T-helper 17 cell (primary cell): ENCODE data around the gene ATP2C2. TPM values are rescaled to one million over a fixed set of nuclear protein-coding genes. Genes with fewer than 3 reads are reported as not detected.

Experiments
- ATAC-seq: fragments of 150-1000 bp; cut with Tn5 transposase; 2 replicates; pipeline ENCODE4 v1.10.0; 2021; ENCODE audit warnings: mild to moderate bottlenecking, moderate library complexity
- DNase-seq, 3 donors: peaks; one replicate each; pipeline versions ENCODE4 v3.0.0 to v3.0.0-alpha.2; 2020 to 2021
- H3K9me3 ChIP-seq: one replicate; pipeline ENCODE4 v1.7.0; 2013; ENCODE audit warnings: low read length, mild to moderate bottlenecking; ENCODE audit not compliant: control insufficient read depth, poor library complexity, severe bottlenecking
- H3K27ac Mint-ChIP-seq: one replicate; pipeline ENCODE4 v1.8.0; 2022; ENCODE audit warnings: mild to moderate bottlenecking, moderate library complexity, mixed read lengths
- H3K27me3 Mint-ChIP-seq: one replicate; pipeline ENCODE4 v1.8.0; 2022; ENCODE audit warnings: mixed read lengths
- H3K36me3 Mint-ChIP-seq: one replicate; pipeline ENCODE4 v1.8.0; 2022; ENCODE audit warnings: low read depth, mixed read lengths
- H3K4me1 Mint-ChIP-seq: one replicate; pipeline ENCODE4 v1.8.0; 2022; ENCODE audit warnings: mild to moderate bottlenecking, mixed read lengths
- H3K4me3 Mint-ChIP-seq: one replicate; pipeline ENCODE4 v1.8.0; 2022; ENCODE audit warnings: mild to moderate bottlenecking, moderate library complexity, mixed read lengths
- total RNA-seq, 4 donors: library from RNA in 2 of 4; stranded (reverse) in 2 of 4; gene quantifications; one replicate each; pipeline ENCODE4 v1.2.3 and lab custom pipeline; 2022 to 2026

ATP2C2 gene
- total RNA-seq, 2 donors from 2014 or later: not detected

DNA sequence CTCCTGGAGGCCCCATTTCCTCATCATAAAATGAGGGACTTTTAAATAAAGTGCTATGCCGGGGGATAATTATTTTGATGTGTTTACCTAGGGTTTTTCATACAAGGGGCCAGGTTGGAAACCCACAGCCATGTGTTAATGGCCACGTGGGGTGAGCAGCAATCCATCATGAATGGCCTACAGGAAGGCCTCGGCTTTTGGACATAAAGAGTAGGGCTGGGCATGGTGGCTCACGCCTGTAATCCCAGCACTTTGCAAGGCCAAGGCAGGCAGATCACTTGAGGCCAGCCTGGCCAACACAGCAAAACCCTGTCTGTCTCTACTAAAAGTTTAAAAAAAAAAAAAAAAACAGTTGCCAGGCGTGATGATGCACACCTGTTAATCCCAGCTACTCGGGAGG, 95.8 kb downstream of the ATP2C2 start:
- H3K27ac Mint-ChIP-seq: no peak overlapping the region
- H3K4me3 Mint-ChIP-seq: no peak overlapping the region
- DNase-seq (no peak), ATAC-seq (no peak)
- H3K36me3 Mint-ChIP-seq: peaks cover 8% of the 10 kb centered on the region
- H3K9me3 ChIP-seq: no peaks in the 10 kb centered on the region
- H3K27me3 Mint-ChIP-seq: no peaks in the 10 kb centered on the region
- H3K4me1 Mint-ChIP-seq: peaks cover 7% of the 10 kb centered on the region

DNA sequence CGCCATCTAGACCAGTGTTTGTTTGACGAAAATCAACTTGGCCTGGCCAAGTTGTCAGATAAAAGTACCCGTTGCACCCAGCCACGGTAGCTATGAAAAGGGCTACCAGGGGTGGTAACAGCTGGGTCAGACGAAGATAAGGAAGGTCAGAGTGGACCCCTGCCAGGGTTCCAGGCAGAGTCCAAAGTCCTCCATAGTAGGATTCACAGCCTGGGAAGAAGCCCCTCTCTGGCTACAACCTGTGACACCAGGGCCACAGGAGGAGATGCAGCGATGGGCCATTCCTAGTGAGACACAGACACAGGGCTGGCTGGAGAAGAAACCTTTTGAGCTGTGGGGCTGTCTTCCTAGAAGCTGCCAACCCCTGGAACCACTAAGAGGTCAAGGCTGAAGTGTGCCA, 96.8 kb downstream of the ATP2C2 start:
- no peaks in the 10 kb centered on the region for H3K27me3 Mint-ChIP-seq
- peaks cover 7% of the 10 kb centered on the region for H3K4me1 Mint-ChIP-seq
- H3K9me3 ChIP-seq: no peaks in the 10 kb centered on the region
- peaks cover 8% of the 10 kb centered on the region for H3K36me3 Mint-ChIP-seq
- no peak for DNase-seq
- no peak overlapping the region for H3K27ac Mint-ChIP-seq
- no peak for ATAC-seq
- H3K4me3 Mint-ChIP-seq: no peak overlapping the region

DNA sequence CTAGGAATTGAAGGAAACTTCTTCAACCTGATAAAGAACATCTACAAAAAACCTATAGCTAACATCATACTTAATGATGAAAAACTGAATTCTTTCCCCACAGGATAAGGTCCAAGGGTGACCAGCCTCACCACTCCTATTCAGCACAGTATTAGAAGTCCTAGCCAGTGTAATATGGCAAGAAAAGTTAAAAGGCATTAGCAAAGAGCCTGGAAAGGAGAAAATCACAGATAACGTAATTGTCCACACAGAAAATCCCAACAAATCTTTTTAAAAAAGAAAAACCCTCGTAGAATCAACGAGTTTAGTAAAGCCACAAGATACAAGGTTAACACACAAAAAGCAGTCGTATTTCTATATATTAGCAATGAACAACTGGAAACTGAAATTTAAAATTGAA, 98.4 kb downstream of the ATP2C2 start:
- Mint-ChIP-seq H3K4me3 (no peak overlapping the region), H3K36me3 (peaks cover 8% of the 10 kb centered on the region), H3K4me1 (peaks cover 3% of the 10 kb centered on the region), H3K27ac (no peak overlapping the region), H3K27me3 (no peaks in the 10 kb centered on the region)
- H3K9me3 ChIP-seq: no peaks in the 10 kb centered on the region
- DNase-seq (no peak), ATAC-seq (no peak)

DNA sequence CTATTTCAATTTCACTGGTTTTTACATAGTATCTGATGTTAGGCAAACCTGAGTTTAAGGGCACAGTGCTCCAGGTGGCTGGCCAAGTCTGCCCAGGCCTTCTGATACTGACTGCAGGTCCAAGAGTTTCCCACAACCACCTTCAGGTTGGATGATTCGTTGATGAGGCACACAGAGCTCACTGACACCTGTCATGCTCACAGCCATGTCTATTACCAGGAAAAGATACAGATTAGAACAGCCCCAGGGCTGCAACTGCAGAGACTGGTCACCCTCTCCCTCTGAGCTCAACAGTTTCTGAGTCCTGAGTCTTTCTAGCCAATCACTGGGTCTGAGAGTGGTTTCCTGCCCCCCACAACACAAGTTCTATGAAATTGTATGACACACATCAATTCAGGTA, 98.9 kb downstream of the ATP2C2 start:
- DNase-seq (no peak), ATAC-seq (no peak)
- Mint-ChIP-seq H3K27ac (no peak overlapping the region), H3K4me3 (no peak overlapping the region), H3K36me3 (peaks cover 8% of the 10 kb centered on the region), H3K27me3 (no peaks in the 10 kb centered on the region), H3K4me1 (peaks cover 3% of the 10 kb centered on the region)
- H3K9me3 ChIP-seq: no peaks in the 10 kb centered on the region

DNA sequence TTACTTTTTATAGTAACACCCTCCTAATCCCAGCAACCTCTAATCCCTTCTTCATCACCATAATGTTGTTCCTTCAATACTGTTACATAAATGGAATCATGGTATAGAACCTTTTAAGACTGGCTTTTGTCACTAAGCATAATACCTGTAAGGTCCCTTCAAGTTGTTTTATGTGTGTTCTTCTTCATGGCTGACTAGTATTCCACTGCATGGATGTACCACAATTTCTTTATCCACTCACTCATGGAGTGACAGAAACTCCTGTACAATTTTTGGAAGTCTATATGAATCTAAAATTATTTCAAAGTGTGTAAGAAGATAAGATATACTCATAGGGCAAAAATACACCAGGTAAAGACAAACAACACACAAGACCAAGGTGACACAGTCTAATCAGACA, 99.4 kb downstream of the ATP2C2 start:
- peaks cover 3% of the 10 kb centered on the region for H3K4me1 Mint-ChIP-seq
- no peak overlapping the region for H3K4me3 Mint-ChIP-seq
- no peaks in the 10 kb centered on the region for H3K9me3 ChIP-seq
- no peak overlapping the region for H3K27ac Mint-ChIP-seq
- H3K27me3 Mint-ChIP-seq: no peaks in the 10 kb centered on the region
- H3K36me3 Mint-ChIP-seq: peaks cover 8% of the 10 kb centered on the region
- ATAC-seq (no peak), DNase-seq (no peak)

DNA sequence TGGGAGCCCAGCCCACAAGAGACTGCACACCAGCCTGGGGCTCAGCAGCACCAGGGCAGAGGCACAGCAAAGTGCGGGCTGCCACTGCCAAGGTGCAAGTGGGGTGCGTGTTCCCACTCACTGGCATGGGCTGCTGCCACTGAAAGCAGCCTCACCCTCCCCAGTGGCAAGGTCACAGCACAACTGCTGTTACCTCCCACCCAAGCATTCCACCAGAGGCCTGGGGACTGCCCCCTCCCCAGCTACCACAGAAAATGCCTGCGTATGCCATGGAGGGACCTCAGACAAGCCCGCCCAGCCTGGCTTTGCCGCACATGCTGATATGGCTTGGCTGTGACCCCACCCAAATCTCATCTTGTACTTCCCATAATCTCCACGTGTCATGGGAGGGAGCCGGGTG, 103.0 kb downstream of the ATP2C2 start:
- ATAC-seq (no peak), DNase-seq (no peak)
- peaks cover 4% of the 10 kb centered on the region for H3K36me3 Mint-ChIP-seq
- H3K4me1 Mint-ChIP-seq: peaks cover 6% of the 10 kb centered on the region
- no peaks in the 10 kb centered on the region for H3K27me3 Mint-ChIP-seq
- no peak overlapping the region for H3K4me3 Mint-ChIP-seq
- H3K9me3 ChIP-seq: no peaks in the 10 kb centered on the region
- H3K27ac Mint-ChIP-seq: no peak overlapping the region

DNA sequence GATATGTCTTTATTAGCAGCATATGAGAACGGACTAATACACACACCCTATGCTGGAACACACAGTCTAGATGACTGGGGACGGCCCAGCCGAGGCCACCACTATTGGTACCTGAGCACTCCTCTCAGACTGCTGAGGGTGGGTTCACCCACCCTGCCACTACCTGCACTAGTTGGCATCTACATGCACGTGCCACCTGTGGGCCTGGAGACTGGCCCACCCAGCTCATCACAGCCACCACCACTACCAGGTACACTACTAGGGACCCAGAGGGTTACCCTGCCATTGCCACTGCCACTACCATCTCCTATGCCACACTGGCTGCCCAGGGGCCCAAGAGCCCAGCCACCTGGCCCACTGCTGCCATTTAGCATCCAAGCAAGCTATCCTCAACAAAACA, 103.6 kb downstream of the ATP2C2 start:
- H3K27me3 Mint-ChIP-seq: no peaks in the 10 kb centered on the region
- ATAC-seq (no peak), DNase-seq (no peak)
- no peak overlapping the region for H3K27ac Mint-ChIP-seq
- H3K36me3 Mint-ChIP-seq: peaks cover 5% of the 10 kb centered on the region
- H3K4me3 Mint-ChIP-seq: no peak overlapping the region
- no peaks in the 10 kb centered on the region for H3K9me3 ChIP-seq
- peaks cover 8% of the 10 kb centered on the region for H3K4me1 Mint-ChIP-seq

DNA sequence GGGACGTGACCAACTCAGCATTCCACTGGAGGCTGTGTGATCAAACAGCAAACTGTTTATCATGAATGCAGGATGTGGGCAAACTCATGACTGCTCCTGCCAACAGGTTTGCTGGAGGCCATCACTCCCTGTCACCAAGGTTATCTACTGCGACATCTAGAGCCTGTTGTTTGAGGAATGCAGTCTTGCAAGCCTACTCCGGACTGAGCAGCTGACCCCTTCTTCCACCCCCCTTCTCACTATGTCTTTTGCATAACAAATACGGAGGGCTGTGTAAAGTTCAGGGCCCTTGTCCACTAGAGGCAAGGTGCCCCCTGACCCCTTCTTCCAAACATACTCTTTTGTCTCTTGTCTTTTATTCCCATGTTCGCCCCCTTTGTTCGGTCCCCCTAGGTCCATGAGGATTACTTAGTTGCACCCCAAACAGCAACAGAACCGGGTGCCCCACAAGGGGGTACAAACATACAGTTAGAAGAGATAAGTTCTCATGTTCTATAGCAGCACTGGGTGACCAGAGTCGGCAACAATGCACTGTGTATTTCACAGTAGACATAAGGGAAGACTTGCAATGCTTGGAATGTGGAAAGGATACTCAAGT, 107.4 kb downstream of the ATP2C2 start:
- DNase-seq: no peak
- H3K36me3 Mint-ChIP-seq: peaks cover 2% of the 10 kb centered on the region

DNA sequence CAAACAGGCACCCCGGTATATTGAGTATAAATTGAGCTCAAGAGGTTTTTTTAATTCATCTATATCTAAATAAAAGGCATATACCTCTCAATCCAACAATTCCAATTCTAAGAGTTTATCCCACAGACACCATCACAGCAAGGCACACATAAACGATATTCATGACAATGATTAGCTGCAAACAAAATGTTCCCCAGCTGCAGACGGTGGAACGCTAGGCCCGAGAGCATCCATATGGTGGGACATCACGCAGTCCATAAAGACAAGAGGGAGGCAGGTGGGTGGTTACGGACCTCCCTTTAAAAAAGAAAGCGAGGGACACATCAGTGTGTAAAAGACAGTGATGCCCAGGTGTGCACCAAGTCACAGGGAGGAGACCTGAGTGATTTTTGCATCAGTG, 108.1 kb downstream of the ATP2C2 start:
- ATAC-seq (no peak), DNase-seq (no peak)

More for the DNA sequence above, 107.4 kb downstream of the ATP2C2 start:
- no peaks in the 10 kb centered on the region for H3K27me3 Mint-ChIP-seq
- H3K4me3 Mint-ChIP-seq: no peak overlapping the region
- no peak overlapping the region for H3K27ac Mint-ChIP-seq
- H3K9me3 ChIP-seq: no peaks in the 10 kb centered on the region
- peaks cover 8% of the 10 kb centered on the region for H3K4me1 Mint-ChIP-seq
- no peak for ATAC-seq

DNA sequence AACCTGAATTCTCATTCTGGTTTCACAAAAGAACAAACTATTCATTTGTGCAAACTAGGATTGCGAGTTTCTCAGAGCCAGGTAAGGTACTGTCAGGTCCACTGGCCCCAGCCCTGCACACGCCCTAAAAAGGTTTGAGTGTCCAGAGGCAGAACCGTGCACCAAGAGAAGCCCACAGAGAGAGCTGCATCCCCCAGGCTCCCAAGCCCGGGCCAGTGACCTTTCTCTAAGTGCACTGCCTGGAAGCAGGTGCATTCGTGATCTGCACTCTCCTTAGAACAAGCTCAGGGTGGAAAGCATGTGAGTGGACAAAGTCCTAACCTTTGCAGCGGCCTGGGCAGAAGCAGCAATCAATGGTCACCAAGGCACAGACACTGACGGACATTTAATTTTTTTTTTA, 109.3 kb downstream of the ATP2C2 start:
- Mint-ChIP-seq H3K27ac (no peak overlapping the region), H3K27me3 (no peaks in the 10 kb centered on the region), H3K36me3 (peaks cover 2% of the 10 kb centered on the region)

More for the DNA sequence above, 108.1 kb downstream of the ATP2C2 start:
- Mint-ChIP-seq H3K27ac (no peak overlapping the region), H3K36me3 (peaks cover 2% of the 10 kb centered on the region), H3K27me3 (no peaks in the 10 kb centered on the region), H3K4me1 (peaks cover 8% of the 10 kb centered on the region), H3K4me3 (no peak overlapping the region)
- H3K9me3 ChIP-seq: no peaks in the 10 kb centered on the region

DNA sequence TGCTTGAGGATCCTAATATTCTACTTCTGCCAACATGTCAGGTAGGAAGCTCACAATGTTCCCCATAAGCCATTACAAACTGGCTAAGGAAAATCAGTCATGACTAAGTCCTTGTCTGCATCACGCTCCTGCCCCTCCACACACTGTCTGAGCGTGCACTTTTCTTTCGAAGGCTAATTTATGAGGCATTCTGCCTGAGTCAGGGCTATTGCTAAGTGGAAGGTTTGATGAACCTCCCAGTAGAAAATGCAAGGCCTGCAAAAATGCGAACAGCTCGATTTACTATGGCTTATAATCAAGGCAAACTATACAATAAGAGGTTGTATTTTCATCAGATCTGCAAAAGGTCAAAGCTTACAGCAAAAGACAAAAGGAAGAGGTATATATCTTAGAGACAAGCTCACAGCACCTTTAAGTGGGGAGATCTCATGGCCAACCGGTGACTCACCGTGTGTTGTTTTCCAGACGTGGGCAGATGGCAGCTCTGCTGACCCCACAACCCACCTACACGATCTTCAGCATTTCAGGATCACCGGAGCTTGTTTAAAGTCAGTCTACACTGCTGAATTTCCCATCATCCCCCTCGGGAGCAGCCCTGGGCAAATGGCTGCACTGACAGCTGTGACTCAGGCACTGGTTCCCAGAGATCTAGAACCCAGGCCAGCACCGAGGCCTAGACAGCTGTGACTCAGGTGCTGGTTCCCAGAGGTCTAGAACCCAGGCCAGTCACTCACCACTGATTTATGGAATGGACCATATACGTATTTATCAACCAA, 110.0 kb downstream of the ATP2C2 start:
- Mint-ChIP-seq H3K4me3 (no peak overlapping the region), H3K4me1 (peaks cover 8% of the 10 kb centered on the region), H3K27me3 (no peaks in the 10 kb centered on the region), H3K36me3 (peaks cover 2% of the 10 kb centered on the region), H3K27ac (no peak overlapping the region)
- ATAC-seq (no peak), DNase-seq (no peak)
- no peaks in the 10 kb centered on the region for H3K9me3 ChIP-seq

More for the DNA sequence above, 109.3 kb downstream of the ATP2C2 start:
- ATAC-seq (no peak), DNase-seq (no peak)
- Mint-ChIP-seq H3K4me3 (no peak overlapping the region), H3K4me1 (peaks cover 8% of the 10 kb centered on the region)
- no peaks in the 10 kb centered on the region for H3K9me3 ChIP-seq

DNA sequence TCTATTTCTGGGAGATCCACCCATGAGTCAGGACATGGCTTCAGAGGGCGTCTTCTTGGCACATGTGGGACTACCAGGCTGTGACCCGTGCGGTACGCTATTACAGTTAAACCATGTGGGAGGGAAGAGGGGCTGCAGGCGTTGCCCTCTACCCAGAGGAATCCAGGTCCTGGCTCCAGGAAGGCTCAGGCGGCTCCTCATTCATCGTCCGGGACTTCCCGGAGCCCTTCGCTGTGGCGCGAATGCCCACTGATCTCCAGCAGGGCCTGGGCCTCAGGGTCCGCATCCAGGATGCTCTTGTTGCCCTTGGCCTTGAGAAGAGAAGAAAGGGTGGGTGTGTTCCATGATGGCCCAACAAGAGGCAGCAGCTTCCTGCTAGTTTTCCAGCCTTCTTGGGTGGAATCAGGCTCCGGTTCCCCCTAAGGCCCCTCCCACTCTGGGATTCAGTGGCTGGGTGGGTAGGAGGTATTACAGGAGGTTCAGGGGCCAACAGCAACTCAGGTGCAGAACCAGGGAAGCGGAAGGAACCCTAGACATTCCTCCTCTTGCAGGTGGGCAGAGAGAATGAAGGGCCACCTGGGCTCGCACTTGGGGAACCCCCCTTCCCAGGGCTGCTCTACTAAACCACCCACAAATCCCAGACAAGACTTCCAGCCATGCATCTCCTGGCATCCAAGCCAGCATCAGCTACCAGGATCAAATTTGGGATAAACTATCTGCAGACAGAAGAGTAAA, 111.5 kb downstream of the ATP2C2 start:
- ATAC-seq: no peak

DNA sequence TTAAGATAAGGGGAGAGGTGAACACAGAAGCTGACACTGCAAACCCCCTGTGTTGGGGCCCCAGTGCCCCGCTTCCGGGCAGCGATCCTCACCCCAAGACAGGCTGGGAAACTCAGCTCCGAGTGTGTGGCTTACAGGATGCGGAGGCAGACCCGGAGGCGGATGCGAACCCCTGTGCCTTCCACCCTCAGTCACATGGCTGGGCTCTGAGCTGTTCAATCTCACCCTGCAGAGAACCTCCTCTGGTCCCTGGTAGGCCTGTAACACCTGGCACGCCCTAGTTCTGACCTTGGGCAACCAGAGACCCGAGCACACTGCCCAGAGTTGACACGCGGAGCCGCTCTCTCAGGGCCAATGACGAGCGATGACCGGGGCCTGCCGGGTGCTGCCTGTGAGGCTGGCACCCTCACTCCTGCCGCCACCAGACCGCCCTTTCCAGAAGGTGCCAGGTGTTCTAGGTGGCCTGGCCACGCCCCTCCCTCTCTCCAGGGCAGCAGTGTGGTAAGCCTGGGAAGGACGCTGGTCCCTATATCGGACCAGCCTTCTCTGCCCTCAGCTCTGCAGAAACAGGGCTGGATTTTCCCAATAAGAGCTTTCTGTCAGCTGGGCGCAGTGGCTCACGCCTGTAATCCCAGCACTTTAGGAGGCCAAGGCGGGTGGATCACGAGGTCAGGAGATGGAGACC, 112.9 kb downstream of the ATP2C2 start:
- DNase-seq (no peak), ATAC-seq (no peak)
- Mint-ChIP-seq H3K27ac (no peak overlapping the region), H3K4me1 (peaks cover 2% of the 10 kb centered on the region), H3K36me3 (peaks cover 2% of the 10 kb centered on the region), H3K4me3 (no peak overlapping the region), H3K27me3 (no peaks in the 10 kb centered on the region)
- no peaks in the 10 kb centered on the region for H3K9me3 ChIP-seq

More for the DNA sequence above, 111.5 kb downstream of the ATP2C2 start:
- H3K36me3 Mint-ChIP-seq: peaks cover 2% of the 10 kb centered on the region
- H3K27me3 Mint-ChIP-seq: no peaks in the 10 kb centered on the region
- H3K4me1 Mint-ChIP-seq: peaks cover 8% of the 10 kb centered on the region
- no peaks in the 10 kb centered on the region for H3K9me3 ChIP-seq
- DNase-seq: no peak
- no peak overlapping the region for H3K27ac Mint-ChIP-seq
- no peak overlapping the region for H3K4me3 Mint-ChIP-seq
